HG03025 (cell line): ENCODE results near the gene RAB4B.
"Not testable (repeated sequence)": the region's sequence is repeated elsewhere in the genome, so short reads cannot be mapped to it uniquely, and the experiment has no call there.

Experiments used
- ATAC-seq: cut with Tn5 transposase; IDR thresholded peaks from one replicate; pipeline ENCODE4 v1.9.1; 2021; ENCODE audit warnings: mild to moderate bottlenecking, moderate library complexity; ENCODE audit not compliant: unreplicated experiment, low FRiP score

The RAB4B gene

GRCh38 chr19:40838477-40838876 lies 60.4 kb downstream of the RAB4B start:
- ATAC-seq: not testable (repeated sequence)

GRCh38 chr19:40842012-40842411 lies 64.0 kb downstream of the RAB4B start:
- not testable (repeated sequence) for ATAC-seq

GRCh38 chr19:40842997-40843652 lies 65.1 kb downstream of the RAB4B start:
- ATAC-seq: not testable (repeated sequence)

GRCh38 chr19:40843653-40844052 lies 65.6 kb downstream of the RAB4B start:
- not testable (repeated sequence) for ATAC-seq
